ENCODE results near the gene DRICH1.

DNA sequence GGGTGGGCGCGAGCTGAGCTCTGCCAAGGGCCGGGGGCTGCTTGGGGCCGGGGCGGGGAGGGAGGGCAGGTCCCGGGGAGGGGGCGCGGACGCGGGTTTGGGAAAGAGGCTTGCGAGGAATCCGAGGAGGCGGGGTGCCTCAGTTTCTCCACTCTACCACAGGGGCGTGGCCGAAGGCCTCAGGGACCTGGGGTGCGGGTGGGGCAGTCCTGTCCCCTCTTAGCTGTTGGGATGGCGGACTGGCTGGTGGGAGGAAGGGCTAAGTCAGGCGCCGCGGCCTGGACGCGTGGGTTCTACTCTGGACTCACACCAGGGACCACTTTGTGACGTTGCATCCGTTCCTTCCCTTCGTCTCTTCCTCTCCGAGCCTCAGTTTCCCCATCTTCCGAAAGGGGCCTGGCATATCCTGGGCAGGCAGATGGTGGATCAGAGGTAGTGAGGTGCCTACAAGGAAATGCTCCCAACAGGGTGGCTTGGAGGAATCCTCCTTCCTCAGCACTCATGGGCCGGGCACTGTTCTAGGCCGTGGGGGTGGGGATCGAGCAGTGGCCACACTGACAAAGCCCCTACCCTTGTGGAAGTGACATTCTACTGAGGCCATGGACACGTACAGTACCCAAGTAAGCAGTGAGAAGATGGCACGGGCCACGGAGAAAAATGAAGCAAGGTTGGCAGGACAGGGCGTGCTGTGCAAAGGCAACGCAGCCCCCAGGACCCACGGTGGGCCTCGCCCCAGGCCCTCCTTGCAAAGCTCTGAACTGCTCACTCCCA, 65.2 kb downstream of the DRICH1 start:
- TF ChIP-seq, protein P1, sequence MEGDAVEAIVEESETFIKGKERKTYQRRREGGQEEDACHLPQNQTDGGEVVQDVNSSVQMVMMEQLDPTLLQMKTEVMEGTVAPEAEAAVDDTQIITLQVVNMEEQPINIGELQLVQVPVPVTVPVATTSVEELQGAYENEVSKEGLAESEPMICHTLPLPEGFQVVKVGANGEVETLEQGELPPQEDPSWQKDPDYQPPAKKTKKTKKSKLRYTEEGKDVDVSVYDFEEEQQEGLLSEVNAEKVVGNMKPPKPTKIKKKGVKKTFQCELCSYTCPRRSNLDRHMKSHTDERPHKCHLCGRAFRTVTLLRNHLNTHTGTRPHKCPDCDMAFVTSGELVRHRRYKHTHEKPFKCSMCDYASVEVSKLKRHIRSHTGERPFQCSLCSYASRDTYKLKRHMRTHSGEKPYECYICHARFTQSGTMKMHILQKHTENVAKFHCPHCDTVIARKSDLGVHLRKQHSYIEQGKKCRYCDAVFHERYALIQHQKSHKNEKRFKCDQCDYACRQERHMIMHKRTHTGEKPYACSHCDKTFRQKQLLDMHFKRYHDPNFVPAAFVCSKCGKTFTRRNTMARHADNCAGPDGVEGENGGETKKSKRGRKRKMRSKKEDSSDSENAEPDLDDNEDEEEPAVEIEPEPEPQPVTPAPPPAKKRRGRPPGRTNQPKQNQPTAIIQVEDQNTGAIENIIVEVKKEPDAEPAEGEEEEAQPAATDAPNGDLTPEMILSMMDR (IDR thresholded peaks at IDR 0.05; ENCODE audit: insufficient read depth, low read length, poor library complexity, severe bottlenecking): no peak
- no peak for TF ChIP-seq EZH2phosphoT487 (conservative IDR thresholded peaks at IDR 0.05; ENCODE audit: low read length)
